OCI-LY1 (cell line): Measurements from ENCODE around the gene DCT.

Experiments used
- EZH2 ChIP-seq: fragments of 200-600 bp; sonication (generic), shearing (Covaris generic); IDR thresholded peaks from 2 replicates; pipeline ENCODE4 v1.8.0; 2017; ENCODE audit warnings: borderline replicate concordance, mixed run types, mild to moderate bottlenecking, antibody characterized with exemption, low read length, moderate library complexity, mixed read lengths
- TF ChIP-seq, protein P1 (sequence below): fragments of 200-600 bp; sonication (generic), shearing (Covaris generic); IDR thresholded peaks from 2 replicates; pipeline ENCODE4 v1.5.1; 2017; ENCODE audit warnings: mild to moderate bottlenecking, antibody characterized with exemption, low read length, moderate library complexity, mixed read lengths

DNA sequence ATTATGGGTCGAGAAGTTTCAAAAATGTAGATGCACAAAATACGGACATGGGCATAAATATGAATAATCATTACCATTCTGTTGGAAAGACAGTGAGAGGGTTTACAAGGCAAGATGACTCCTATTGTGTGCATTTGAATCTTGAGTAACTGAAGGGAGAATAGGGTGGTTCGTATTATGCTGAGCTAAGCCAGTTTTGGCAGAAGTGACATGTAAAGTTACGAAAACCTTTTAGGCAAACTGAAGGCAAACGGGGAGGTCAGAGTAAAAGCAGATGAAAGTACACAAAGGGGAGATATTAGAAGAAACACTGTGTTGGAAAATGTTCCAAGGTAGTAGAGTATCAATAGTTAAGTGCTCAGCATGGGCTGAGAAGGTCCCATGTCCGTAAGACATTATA is 16.8 kb downstream of the DCT start:
- TF ChIP-seq, protein P1, sequence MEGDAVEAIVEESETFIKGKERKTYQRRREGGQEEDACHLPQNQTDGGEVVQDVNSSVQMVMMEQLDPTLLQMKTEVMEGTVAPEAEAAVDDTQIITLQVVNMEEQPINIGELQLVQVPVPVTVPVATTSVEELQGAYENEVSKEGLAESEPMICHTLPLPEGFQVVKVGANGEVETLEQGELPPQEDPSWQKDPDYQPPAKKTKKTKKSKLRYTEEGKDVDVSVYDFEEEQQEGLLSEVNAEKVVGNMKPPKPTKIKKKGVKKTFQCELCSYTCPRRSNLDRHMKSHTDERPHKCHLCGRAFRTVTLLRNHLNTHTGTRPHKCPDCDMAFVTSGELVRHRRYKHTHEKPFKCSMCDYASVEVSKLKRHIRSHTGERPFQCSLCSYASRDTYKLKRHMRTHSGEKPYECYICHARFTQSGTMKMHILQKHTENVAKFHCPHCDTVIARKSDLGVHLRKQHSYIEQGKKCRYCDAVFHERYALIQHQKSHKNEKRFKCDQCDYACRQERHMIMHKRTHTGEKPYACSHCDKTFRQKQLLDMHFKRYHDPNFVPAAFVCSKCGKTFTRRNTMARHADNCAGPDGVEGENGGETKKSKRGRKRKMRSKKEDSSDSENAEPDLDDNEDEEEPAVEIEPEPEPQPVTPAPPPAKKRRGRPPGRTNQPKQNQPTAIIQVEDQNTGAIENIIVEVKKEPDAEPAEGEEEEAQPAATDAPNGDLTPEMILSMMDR: no peak
- no peak for TF ChIP-seq EZH2
